Testis (tissue), 3 donors: ENCODE results near the gene ORC3. TPM values are rescaled to one million over a fixed set of nuclear protein-coding genes. Genes with fewer than 3 reads are reported as not detected.

Experiments used
- DNase-seq: peaks from one replicate; pipeline ENCODE4 v3.0.0-alpha.2; 2019
- H3K27ac ChIP-seq, 2 donors: fragments of 200-600 bp; sonication (generic); one replicate each; pipeline ENCODE4 v1.5.1; 2019
- H3K27me3 ChIP-seq: fragments of 200-600 bp; sonication (generic); one replicate; pipeline ENCODE4 v1.5.1; 2019
- H3K36me3 ChIP-seq: fragments of 200-600 bp; sonication (generic); one replicate; pipeline ENCODE4 v1.5.1; 2017; ENCODE audit warnings: low read depth; ENCODE audit errors: missing control alignments
- H3K4me1 ChIP-seq: fragments of 200-600 bp; sonication (generic); one replicate; pipeline ENCODE4 v1.5.1; 2019
- H3K4me3 ChIP-seq, 2 donors: fragments of 200-600 bp; sonication (generic); one replicate each; pipeline ENCODE4 v1.5.1; 2017 to 2019
- H3K9me3 ChIP-seq: fragments of 200-600 bp; sonication (generic); one replicate; pipeline ENCODE4 v1.5.1; 2017
- POLR2A ChIP-seq: fragments of 450-650 bp; IDR thresholded peaks from one replicate; pipeline ENCODE4 v1.6.1; 2017; ENCODE audit warnings: antibody characterized with exemption, mild to moderate bottlenecking, moderate library complexity
- WGBS, 2 donors: methylation state at CpG; one replicate each; pipeline ENCODE4 v1.1.5; 2018; 5-methylcytosine and 5-hydroxymethylcytosine counted together
- intact Hi-C: fragments of 100-400 bp; cut with DNase I; formaldehyde crosslinking; loops from one replicate; pipeline ENCODE4 v1.15.1; 2023; ENCODE audit warnings: low total_unique reads
- polyA plus RNA-seq: library from polyadenylated mRNA; stranded (reverse); fragments of 350-450 nt; fragmentation: Illumina TruSeq; extraction: RNeasy Lipid Tissue Mini Kit (QIAGEN cat#74804); gene quantifications from one replicate; pipeline ENCODE4 v1.2.3, GENCODE V29; 2014; ENCODE audit warnings: low read depth, low replicate concordance; ENCODE audit not compliant: insufficient read depth
- total RNA-seq, 2 donors: library from RNA; depleted of rRNA; stranded (reverse); fragments of >200 nt; gene quantifications; one replicate each; pipeline ENCODE4 v1.2.3, GENCODE V29; 2016
- TF ChIP-seq, protein P1 (sequence below), 3 experiments: fragments of 450-650 bp in 2 of 3; fragments of 200-600 bp in 1 of 3; sonication (generic) in 1 of 3; IDR thresholded peaks; one replicate each; pipeline ENCODE4 v1.5.1; 2016 to 2019; ENCODE audit warnings: antibody characterized with exemption in 3 of 3, mild to moderate bottlenecking in 2 of 3, moderate library complexity in 1 of 3

The ORC3 gene
- total and polyA plus RNA-seq, 3 donors from 2014 or later, result 38.8 to 50.4 (median 40.5) TPM

- intact Hi-C loops, result no loop called here
- H3K27ac ChIP-seq, result no peak overlapping the region
- H3K27me3 ChIP-seq, result no peaks in the 10 kb centered on the region
- peaks cover 7% of the 10 kb centered on the region for H3K4me1 ChIP-seq
- TF ChIP-seq POLR2A, result no peak
- TF ChIP-seq, protein P1, sequence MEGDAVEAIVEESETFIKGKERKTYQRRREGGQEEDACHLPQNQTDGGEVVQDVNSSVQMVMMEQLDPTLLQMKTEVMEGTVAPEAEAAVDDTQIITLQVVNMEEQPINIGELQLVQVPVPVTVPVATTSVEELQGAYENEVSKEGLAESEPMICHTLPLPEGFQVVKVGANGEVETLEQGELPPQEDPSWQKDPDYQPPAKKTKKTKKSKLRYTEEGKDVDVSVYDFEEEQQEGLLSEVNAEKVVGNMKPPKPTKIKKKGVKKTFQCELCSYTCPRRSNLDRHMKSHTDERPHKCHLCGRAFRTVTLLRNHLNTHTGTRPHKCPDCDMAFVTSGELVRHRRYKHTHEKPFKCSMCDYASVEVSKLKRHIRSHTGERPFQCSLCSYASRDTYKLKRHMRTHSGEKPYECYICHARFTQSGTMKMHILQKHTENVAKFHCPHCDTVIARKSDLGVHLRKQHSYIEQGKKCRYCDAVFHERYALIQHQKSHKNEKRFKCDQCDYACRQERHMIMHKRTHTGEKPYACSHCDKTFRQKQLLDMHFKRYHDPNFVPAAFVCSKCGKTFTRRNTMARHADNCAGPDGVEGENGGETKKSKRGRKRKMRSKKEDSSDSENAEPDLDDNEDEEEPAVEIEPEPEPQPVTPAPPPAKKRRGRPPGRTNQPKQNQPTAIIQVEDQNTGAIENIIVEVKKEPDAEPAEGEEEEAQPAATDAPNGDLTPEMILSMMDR (IDR thresholded peaks at IDR 0.05), result no peak
- no peaks in the 10 kb centered on the region for H3K9me3 ChIP-seq
- H3K36me3 ChIP-seq, result no peaks in the 10 kb centered on the region
- H3K4me3 ChIP-seq, result no peak overlapping the region
- DNase-seq, result no peak
- WGBS, 2 donors, result 91 to 93% methylated on average over 5 of the region's 5 CpGs
These were observed 16.5 kb upstream of the ORC3 start for GRCh38 chr6:87573307-87574024.

- Histone ChIP-seq H3K27me3 (no peaks in the 10 kb centered on the region), H3K4me3 (no peak overlapping the region), H3K36me3 (no peaks in the 10 kb centered on the region), H3K4me1 (peaks cover 7% of the 10 kb centered on the region), H3K9me3 (no peaks in the 10 kb centered on the region), H3K27ac (no peak overlapping the region)
- 30 to 33% methylated on average over 2 of the region's 2 CpGs for WGBS, 2 donors
- intact Hi-C loops, result no loop called here
- no peak for DNase-seq
- TF ChIP-seq, protein P1 (IDR thresholded peaks at IDR 0.05), result no peak
- TF ChIP-seq POLR2A, result no peak
These were observed 15.6 kb upstream of the ORC3 start for GRCh38 chr6:87574237-87574804.

- Histone ChIP-seq H3K27me3 (no peaks in the 10 kb centered on the region), H3K4me1 (peaks cover 7% of the 10 kb centered on the region), H3K27ac (no peak overlapping the region), H3K4me3 (no peak overlapping the region), H3K36me3 (no peaks in the 10 kb centered on the region), H3K9me3 (no peaks in the 10 kb centered on the region)
- intact Hi-C loops, result no loop called here
- WGBS, 2 donors, result 87 to 88% methylated on average over 2 of the region's 2 CpGs
- TF ChIP-seq POLR2A, result no peak
- TF ChIP-seq, protein P1 (IDR thresholded peaks at IDR 0.05), result no peak
- no peak for DNase-seq
These were observed 14.5 kb upstream of the ORC3 start for GRCh38 chr6:87575423-87575822.

- Histone ChIP-seq H3K27me3 (no peaks in the 10 kb centered on the region), H3K27ac (no peak overlapping the region), H3K4me3 (no peak overlapping the region), H3K36me3 (no peaks in the 10 kb centered on the region), H3K9me3 (no peaks in the 10 kb centered on the region), H3K4me1 (peaks cover 6% of the 10 kb centered on the region)
- DNase-seq, result no peak
- TF ChIP-seq, protein P1 (IDR thresholded peaks at IDR 0.05), result no peak
- TF ChIP-seq POLR2A, result no peak
- intact Hi-C loops, result no loop called here
- WGBS, 2 donors, result 71 to 82% methylated on average over 4 of the region's 4 CpGs
These were observed 6.1 kb upstream of the ORC3 start for GRCh38 chr6:87583822-87584221.
